ENCODE measurements around the gene FEM1A. TPM values are rescaled to one million over a fixed set of nuclear protein-coding genes. Genes with fewer than 3 reads are reported as not detected.
A peak's percentile ranks its signal among the peaks of the same experiment; 100 is the strongest.
"Not testable (repeated sequence)": the region's sequence is repeated elsewhere in the genome, so short reads cannot be mapped to it uniquely, and the experiment has no call there.

Gene FEM1A
- total RNA-seq, 1 donor from 2014 or later = 18.4 TPM

DNA sequence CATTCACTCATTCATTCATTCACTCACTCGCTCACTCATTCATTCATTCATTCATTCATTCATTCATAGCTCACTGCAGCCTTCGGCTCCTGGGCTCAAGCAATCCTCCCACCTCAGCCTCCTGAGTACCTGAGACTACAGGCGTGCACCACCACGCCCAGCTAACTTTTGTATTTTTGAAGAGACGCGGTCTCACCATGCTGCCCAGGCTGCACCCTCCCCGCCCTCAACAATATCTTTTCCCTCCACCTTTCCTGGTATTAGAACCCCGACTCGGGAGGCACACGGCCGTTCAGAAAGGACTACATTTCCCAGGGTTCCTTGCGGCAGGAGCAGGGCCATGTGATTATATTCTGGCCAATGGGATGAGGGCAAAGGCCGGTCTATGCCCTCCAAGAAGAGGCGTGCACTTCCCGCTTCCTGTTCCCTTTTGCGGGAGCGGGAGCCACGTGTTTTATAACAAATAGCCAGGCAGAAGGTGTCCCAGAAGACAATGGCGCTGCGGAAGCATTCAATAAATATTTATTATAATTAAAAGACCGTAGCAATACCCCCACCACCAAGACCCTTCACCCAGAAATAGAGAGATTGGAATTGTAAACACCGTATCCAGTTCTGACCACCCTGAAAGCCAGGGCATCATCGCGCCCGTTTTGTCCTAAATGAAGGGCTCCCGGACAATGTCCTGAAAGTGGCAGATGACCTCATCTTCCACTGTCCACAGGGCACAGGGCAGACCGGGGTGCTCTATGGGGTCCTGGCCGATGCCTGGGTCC, 24.1 kb downstream of the FEM1A start:
- DNase-seq = peak; percentile 95

DNA sequence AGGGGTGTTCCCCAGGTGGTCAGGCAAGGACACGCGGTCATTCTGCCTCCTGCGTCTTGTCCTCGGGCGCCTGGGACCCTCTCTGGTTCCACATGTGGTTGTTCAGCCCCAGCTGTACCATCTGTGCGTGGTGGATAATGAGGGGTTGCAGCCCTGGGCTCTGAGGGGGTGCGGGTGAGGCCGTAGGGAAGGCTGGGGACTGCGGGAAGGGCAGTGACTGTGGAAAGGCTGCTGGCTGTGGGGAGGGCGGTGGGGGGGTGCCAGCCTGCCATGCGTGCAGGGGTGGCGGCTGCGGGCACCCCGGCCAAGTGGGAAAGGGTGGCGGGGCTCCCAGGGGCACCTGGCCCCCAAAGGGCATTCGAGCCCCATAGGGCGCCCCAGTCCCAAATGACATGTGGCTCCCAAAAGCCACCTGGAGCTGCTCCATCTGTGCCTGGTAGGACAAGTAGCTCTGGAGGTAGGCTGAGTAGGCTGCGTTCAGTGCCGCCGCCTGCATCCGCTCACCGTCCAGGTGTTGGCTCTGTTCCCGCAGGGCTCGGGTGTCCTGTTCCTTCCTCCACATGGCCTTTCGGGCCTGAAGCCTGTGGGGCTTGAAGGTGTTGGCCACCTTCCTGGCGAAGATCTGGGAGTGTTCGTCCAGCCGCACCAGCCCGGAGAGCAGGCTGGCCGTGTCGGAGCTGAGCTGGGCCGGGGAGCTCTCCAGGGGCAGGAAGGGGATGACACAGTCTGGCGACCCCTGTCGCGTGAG, 24.8 kb downstream of the FEM1A start:
- no peak for DNase-seq

DNA sequence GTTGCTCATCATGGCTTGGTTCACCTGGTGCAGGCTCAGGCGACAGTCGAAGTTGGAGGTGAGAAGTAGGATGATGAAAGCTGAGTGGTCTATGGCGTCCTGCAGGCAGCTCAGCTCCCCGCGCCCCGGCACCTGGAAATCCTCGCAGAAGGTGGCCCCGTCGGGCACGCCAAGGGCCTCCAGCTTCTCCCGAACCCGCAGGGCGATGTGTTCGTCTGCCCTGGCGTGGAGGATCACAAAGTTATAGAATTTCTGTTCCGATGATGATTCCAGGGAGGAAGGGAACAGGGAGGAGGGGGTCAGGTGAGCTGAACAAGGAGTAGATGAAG, 25.4 kb downstream of the FEM1A start:
- no peak for DNase-seq

- no peak for DNase-seq
Observed at GRCh38 chr19:4817467-4818277, 26.1 kb downstream of the FEM1A start.

DNA sequence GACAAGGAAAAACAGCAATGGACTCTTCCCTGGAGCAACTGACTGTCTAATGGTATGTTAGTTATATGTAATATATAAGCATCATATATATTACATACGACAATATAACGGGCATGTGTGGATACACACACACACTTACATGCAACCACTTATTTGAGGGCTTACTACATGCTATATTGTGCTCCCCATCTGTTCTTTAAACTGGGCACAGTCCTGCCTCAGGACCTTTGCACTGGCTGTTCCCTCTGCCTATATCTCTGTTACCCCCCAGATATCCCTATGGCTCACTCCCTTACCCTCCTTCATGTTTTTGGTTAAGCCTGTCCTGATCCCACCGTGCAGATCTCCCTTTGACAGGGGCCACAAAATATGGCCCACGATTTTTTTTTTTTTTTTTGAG, 29.7 kb downstream of the FEM1A start:
- no peak for DNase-seq

- DNase-seq = not testable (repeated sequence)
Observed at GRCh38 chr19:4822354-4822753, 30.8 kb downstream of the FEM1A start.

DNA sequence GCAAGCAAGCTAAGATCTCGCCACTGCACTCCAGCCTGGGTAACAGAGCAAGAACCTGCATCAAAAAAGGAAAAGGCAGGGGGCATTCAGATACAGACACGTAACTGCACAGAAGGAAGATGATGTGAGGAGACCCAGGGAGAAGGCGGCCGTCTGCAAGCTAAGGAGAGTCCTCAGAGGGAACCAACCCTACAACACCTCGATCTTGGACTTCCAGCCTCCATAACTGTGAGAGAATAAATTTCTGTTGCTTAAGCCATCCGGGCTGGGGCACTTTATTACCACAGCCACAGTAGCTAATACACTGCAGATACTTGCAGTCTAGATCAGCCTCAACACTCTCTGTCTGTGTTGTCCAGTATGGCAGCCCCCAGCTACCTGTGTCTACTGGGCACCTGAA, 32.0 kb downstream of the FEM1A start:
- DNase-seq = no peak

- peak; percentile 32 for DNase-seq
Observed at GRCh38 chr19:4829001-4829712, 37.6 kb downstream of the FEM1A start.

- no peak for DNase-seq
Observed at GRCh38 chr19:4830332-4830731, 38.8 kb downstream of the FEM1A start.

DNA sequence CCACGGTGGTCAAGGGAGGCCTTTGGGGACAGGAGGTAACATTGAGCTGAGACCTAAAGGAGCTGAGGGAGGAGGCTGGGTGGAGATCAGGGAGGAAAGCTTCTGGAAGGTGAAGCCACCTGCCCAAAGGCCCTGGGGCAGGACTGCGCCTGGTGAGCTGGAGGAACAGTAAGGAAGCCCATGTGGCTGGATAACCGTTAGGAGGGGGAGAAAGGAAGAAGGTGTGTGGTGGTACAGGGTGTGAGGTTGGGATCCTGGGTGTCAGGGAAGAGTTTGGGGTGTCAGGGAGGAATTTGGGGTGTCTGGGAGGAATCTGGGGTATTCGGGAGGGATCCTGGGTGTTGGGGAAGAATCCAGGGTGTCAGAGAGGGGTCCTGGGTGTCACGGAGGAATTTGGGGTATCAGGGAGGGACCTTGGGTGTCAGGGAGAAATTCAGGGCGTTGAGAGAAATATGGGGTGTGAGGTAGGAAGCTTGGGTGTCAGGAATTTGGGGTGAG, 39.3 kb downstream of the FEM1A start:
- no peak for DNase-seq

DNA sequence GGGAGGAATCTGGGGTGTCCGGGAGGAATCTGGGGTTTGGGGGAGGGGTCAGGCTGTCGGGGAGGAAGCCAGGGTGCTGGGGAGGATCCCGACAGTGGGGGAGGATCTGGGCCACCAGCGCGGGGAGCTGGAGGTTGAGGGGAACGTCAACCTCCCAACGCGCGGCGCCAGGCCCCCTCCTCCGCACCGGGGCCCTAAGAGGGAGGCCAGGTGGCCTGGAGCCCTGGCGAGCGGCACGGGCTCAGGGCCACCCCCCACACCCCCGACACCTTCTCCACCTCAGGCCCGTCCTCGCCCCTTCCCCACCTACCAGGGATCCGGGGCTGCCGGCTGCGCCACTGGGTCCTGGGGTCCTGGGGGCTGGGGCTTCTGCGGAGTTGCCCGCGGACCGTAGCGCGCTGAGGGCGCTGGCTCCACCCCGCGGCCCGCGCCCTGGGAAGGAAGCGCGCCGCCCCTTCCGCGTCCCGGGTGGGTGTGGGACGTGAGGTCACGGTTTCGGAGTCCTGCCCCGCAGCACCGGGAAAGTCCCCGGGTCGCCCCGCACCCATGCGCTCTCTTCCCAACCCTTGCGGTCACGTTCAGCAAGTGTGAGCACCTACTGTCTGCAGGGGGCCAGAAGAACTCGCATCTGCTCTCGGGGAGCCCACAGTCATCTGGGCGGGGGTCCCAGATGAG, 39.9 kb downstream of the FEM1A start, which contains the start of gene TICAM1:
TICAM1 (minus strand) TSS at position 409 of the 675 bp plus-strand sequence. CDS start 13,335 bp downstream, outside the sequence.
- DNase-seq = peak; percentile 74

- not testable (repeated sequence) for DNase-seq
Observed at GRCh38 chr19:4831979-4832340, 40.4 kb downstream of the FEM1A start.

DNA sequence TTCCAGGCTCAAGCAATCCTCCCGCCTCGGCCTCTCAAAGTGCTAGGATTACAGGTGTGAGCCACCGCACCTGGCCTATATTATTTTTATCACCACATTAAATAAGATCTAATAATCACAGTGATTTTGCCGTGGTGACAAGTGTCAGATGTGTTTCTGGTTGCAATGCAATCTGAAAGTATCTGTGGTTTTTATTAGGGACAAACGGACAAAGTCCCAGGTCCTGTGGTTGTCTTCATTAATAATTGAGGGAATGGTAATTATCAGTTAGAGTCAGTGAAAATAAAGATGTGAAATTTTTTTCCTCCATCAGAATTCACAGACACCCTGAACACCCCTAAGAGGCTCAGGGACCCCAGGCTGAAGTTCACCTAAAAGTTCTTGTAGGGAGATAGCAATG, 41.2 kb downstream of the FEM1A start:
- DNase-seq = no peak

- no peak for DNase-seq
Observed at GRCh38 chr19:4839192-4839591, 47.7 kb downstream of the FEM1A start.

DNA sequence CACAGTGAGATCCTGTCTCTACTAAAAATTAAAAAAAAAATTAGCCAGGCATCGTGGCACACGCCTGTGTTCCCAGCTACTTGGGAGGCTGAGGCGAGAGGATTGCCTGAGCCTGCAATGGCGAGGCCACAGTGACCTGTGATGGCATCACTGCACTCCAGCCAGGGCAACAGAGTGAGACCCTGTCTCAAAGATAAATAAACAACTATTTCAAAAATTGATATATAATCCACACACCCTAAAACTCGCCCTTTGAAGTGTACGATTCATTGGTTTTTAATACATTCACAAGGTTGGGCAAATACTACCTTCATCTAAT, 52.1 kb downstream of the FEM1A start:
- no peak for DNase-seq

GRCh38 chr19:4844348-4845179, 53.0 kb downstream of the FEM1A start:
- DNase-seq = no peak

GRCh38 chr19:4845975-4846374, 54.4 kb downstream of the FEM1A start:
- not testable (repeated sequence) for DNase-seq

GRCh38 chr19:4847190-4847973, 55.8 kb downstream of the FEM1A start:
- DNase-seq = no peak

- no peak for DNase-seq
Observed at GRCh38 chr19:4849019-4849418, 57.5 kb downstream of the FEM1A start.

All from dermis blood vessel endothelial cell (primary cell).